HG02642 (cell line): ENCODE data around the gene NCKAP5.

ENCODE experiments used
- ATAC-seq: cut with Tn5 transposase; IDR thresholded peaks from one replicate; pipeline ENCODE4 v1.9.1; 2021; ENCODE audit warnings: mild to moderate bottlenecking; ENCODE audit not compliant: unreplicated experiment, poor library complexity

NCKAP5 gene

GRCh38 chr2:132671151-132671835, 897.0 kb downstream of the NCKAP5 start:
- ATAC-seq, result no peak

- ATAC-seq, result no peak
Measured at GRCh38 chr2:132670496-132671150, 897.6 kb downstream of the NCKAP5 start.

- no peak for ATAC-seq
Measured at GRCh38 chr2:132669908-132670495, 898.3 kb downstream of the NCKAP5 start, which contains the start of gene LYPD1. LYPD1 (minus strand) TSS chr2:132670205; CDS start chr2:132669932, 273 bp downstream.

- ATAC-seq, result no peak
Measured at GRCh38 chr2:132668987-132669907, 899.0 kb downstream of the NCKAP5 start.

GRCh38 chr2:132668189-132668823, 900.0 kb downstream of the NCKAP5 start:
- ATAC-seq, result no peak

GRCh38 chr2:132667706-132668105, 900.6 kb downstream of the NCKAP5 start:
- ATAC-seq, result no peak

- no peak for ATAC-seq
Measured at GRCh38 chr2:132665401-132666140, 902.7 kb downstream of the NCKAP5 start.

- ATAC-seq, result no peak
Measured at GRCh38 chr2:132664096-132664495, 904.2 kb downstream of the NCKAP5 start.

- ATAC-seq, result no peak
Measured at GRCh38 chr2:132662732-132663131, 905.5 kb downstream of the NCKAP5 start.

GRCh38 chr2:132659331-132659730, 908.9 kb downstream of the NCKAP5 start:
- ATAC-seq, result no peak

- no peak for ATAC-seq
Measured at GRCh38 chr2:132656266-132656975, 911.8 kb downstream of the NCKAP5 start.

- ATAC-seq, result no peak
Measured at GRCh38 chr2:132654968-132655367, 913.3 kb downstream of the NCKAP5 start.

- no peak for ATAC-seq
Measured at GRCh38 chr2:132654335-132654734, 913.9 kb downstream of the NCKAP5 start.

GRCh38 chr2:132652474-132652873, 915.8 kb downstream of the NCKAP5 start:
- no peak for ATAC-seq

GRCh38 chr2:132651115-132652045, 916.9 kb downstream of the NCKAP5 start:
- no peak for ATAC-seq

GRCh38 chr2:132646540-132647108, 921.6 kb downstream of the NCKAP5 start:
- no peak for ATAC-seq
